Astrocyte (in vitro differentiated cells and primary cell): ENCODE measurements around the gene RALGPS1. TPM values are rescaled to one million over a fixed set of nuclear protein-coding genes. Genes with fewer than 3 reads are reported as not detected.

Source experiments
- DNase-seq: peaks from one replicate; pipeline ENCODE4 v3.0.0-alpha.2; 2010; ENCODE audit warnings: low read depth
- FAIRE-seq: peaks from 2 replicates; lab custom pipeline; 2011; peaks lifted over from hg19 to GRCh38; lab: Jason Lieb, UNC
- H2AFZ ChIP-seq: 2 replicates; pipeline ENCODE4 v1.6.0; 2012; ENCODE audit warnings: low read depth, low read length, inconsistent platforms
- H3K27ac ChIP-seq: 2 replicates; pipeline ENCODE4 v1.5.1; 2011; ENCODE audit warnings: low read depth, low read length, inconsistent platforms
- H3K27me3 ChIP-seq: 2 replicates; pipeline ENCODE4 v1.6.0; 2011; ENCODE audit warnings: low read length, inconsistent platforms; ENCODE audit not compliant: insufficient read depth
- H3K36me3 ChIP-seq: 2 replicates; pipeline ENCODE4 v1.5.1; 2011; ENCODE audit warnings: low read length, inconsistent platforms; ENCODE audit not compliant: insufficient read depth
- H3K4me1 ChIP-seq: 2 replicates; pipeline ENCODE4 v1.5.1; 2011; ENCODE audit warnings: low read length, inconsistent platforms; ENCODE audit not compliant: insufficient read depth
- H3K4me2 ChIP-seq: 2 replicates; pipeline ENCODE4 v1.6.0; 2012; ENCODE audit warnings: low read length, inconsistent platforms
- H3K4me3 ChIP-seq: 2 replicates; pipeline ENCODE4 v1.5.1; 2011; ENCODE audit warnings: low read depth, mild to moderate bottlenecking, low read length, inconsistent platforms; ENCODE audit not compliant: insufficient read depth
- H3K79me2 ChIP-seq: 2 replicates; pipeline ENCODE4 v1.6.0; 2012; ENCODE audit warnings: mild to moderate bottlenecking, low read length, inconsistent platforms; ENCODE audit not compliant: insufficient read depth
- H3K9ac ChIP-seq: 2 replicates; pipeline ENCODE4 v1.6.0; 2012; ENCODE audit warnings: mild to moderate bottlenecking, low read length, inconsistent platforms
- H3K9me3 ChIP-seq: 2 replicates; pipeline ENCODE4 v1.5.1; 2012; ENCODE audit warnings: low read depth, mild to moderate bottlenecking, low read length, inconsistent platforms; ENCODE audit not compliant: insufficient read depth
- H4K20me1 ChIP-seq: 2 replicates; pipeline ENCODE4 v1.6.0; 2012; ENCODE audit warnings: low read length, inconsistent platforms; ENCODE audit not compliant: insufficient read depth
- H3K27ac Mint-ChIP-seq: one replicate; pipeline ENCODE4 v1.8.0; 2021; ENCODE audit warnings: mild to moderate bottlenecking, mixed read lengths; ENCODE audit not compliant: unreplicated experiment
- H3K27me3 Mint-ChIP-seq: one replicate; pipeline ENCODE4 v1.8.0; 2021; ENCODE audit warnings: low read depth, mixed read lengths; ENCODE audit not compliant: unreplicated experiment
- H3K36me3 Mint-ChIP-seq: one replicate; pipeline ENCODE4 v1.8.0; 2021; ENCODE audit warnings: low read depth, mixed read lengths; ENCODE audit not compliant: unreplicated experiment
- H3K4me1 Mint-ChIP-seq: one replicate; pipeline ENCODE4 v1.8.0; 2021; ENCODE audit warnings: low read depth, mixed read lengths; ENCODE audit not compliant: unreplicated experiment
- H3K4me3 Mint-ChIP-seq: one replicate; pipeline ENCODE4 v1.8.0; 2021; ENCODE audit warnings: mild to moderate bottlenecking, moderate library complexity, mixed read lengths; ENCODE audit not compliant: unreplicated experiment
- H3K9me3 Mint-ChIP-seq: one replicate; pipeline ENCODE4 v1.8.0; 2021; ENCODE audit warnings: mild to moderate bottlenecking, mixed read lengths; ENCODE audit not compliant: unreplicated experiment
- EZH2 ChIP-seq: IDR thresholded peaks from 2 replicates; pipeline ENCODE4 v1.6.1; 2012; ENCODE audit warnings: mild to moderate bottlenecking, low read length, inconsistent platforms; ENCODE audit not compliant: insufficient read depth
- total RNA-seq: library from RNA; stranded (reverse); gene quantifications from 2 replicates; pipeline ENCODE4 v1.2.1, GENCODE V29; 2021
- TF ChIP-seq, protein P1 (sequence below): IDR thresholded peaks from 2 replicates; pipeline ENCODE4 v1.5.1; 2011; ENCODE audit warnings: low read depth, mild to moderate bottlenecking, inconsistent platforms, low read length, moderate library complexity; ENCODE audit not compliant: insufficient read depth

RALGPS1 gene
- total RNA-seq, 1 donor from 2014 or later: 2.8 TPM

- no peak overlapping the region for H2AFZ ChIP-seq
- no peaks in the 10 kb centered on the region for H3K9me3 ChIP-seq
- no peak for TF ChIP-seq EZH2
- TF ChIP-seq, protein P1, sequence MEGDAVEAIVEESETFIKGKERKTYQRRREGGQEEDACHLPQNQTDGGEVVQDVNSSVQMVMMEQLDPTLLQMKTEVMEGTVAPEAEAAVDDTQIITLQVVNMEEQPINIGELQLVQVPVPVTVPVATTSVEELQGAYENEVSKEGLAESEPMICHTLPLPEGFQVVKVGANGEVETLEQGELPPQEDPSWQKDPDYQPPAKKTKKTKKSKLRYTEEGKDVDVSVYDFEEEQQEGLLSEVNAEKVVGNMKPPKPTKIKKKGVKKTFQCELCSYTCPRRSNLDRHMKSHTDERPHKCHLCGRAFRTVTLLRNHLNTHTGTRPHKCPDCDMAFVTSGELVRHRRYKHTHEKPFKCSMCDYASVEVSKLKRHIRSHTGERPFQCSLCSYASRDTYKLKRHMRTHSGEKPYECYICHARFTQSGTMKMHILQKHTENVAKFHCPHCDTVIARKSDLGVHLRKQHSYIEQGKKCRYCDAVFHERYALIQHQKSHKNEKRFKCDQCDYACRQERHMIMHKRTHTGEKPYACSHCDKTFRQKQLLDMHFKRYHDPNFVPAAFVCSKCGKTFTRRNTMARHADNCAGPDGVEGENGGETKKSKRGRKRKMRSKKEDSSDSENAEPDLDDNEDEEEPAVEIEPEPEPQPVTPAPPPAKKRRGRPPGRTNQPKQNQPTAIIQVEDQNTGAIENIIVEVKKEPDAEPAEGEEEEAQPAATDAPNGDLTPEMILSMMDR: no peak
- H3K79me2 ChIP-seq: no peaks in the 10 kb centered on the region
- Mint-ChIP-seq H3K9me3 (no peaks in the 10 kb centered on the region), H3K4me3 (no peak overlapping the region), H3K36me3 (no peaks in the 10 kb centered on the region), H3K4me1 (peaks cover 2% of the 10 kb centered on the region), H3K27me3 (peaks cover 43% of the 10 kb centered on the region), H3K27ac (no peak overlapping the region)
- H3K4me1 ChIP-seq: no peaks in the 10 kb centered on the region
- FAIRE-seq (no peak), DNase-seq (no peak)
- peaks cover 5% of the 10 kb centered on the region for H3K27me3 ChIP-seq
- no peak overlapping the region for H3K4me2 ChIP-seq
- no peak overlapping the region for H3K4me3 ChIP-seq
- H3K9ac ChIP-seq: no peak overlapping the region
- no peaks in the 10 kb centered on the region for H3K36me3 ChIP-seq
- no peak overlapping the region for H3K27ac ChIP-seq
- no peaks in the 10 kb centered on the region for H4K20me1 ChIP-seq
Observed at GRCh38 chr9:127202461-127203169, 288.0 kb downstream of the RALGPS1 start.

DNA sequence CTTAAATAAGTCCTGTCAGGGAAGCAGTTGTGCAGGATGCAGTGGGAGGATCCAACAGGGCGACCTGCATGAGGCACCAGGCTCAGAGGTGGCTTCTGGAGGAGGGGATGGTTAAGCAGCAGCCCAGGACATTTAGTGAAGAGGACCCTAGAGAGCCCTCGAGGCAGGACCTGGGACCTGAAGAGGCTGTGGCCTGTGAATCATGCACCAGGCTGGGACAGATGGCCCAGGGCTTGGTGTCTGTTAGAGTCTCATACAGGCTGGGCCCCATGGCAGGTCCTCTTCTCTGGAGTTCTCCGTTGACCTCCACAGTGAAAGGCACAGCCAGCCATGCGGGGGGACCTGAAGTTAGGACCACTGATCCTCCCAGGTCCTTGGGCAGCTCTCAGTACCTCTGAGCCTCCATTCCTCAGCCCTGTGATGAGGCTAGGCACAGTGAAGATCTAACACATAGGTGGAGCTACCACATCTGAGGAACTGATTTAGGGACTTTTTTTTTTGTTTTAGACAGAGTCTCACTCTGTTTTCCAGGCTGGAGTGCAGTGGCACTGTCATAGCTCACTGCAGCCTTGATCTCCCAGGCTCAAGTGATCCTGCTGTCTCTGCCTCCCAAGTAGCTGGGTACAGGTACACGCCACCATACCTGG is 289.2 kb downstream of the RALGPS1 start:
- no peak overlapping the region for H3K4me3 ChIP-seq
- FAIRE-seq (no peak), DNase-seq (no peak)
- Mint-ChIP-seq H3K4me1 (peaks cover under 1% of the 10 kb centered on the region), H3K27me3 (peaks cover 36% of the 10 kb centered on the region), H3K4me3 (no peak overlapping the region), H3K36me3 (no peaks in the 10 kb centered on the region), H3K27ac (no peak overlapping the region), H3K9me3 (no peaks in the 10 kb centered on the region)
- H3K9me3 ChIP-seq: no peaks in the 10 kb centered on the region
- no peaks in the 10 kb centered on the region for H3K79me2 ChIP-seq
- no peaks in the 10 kb centered on the region for H3K4me1 ChIP-seq
- no peak overlapping the region for H2AFZ ChIP-seq
- H3K27me3 ChIP-seq: peaks cover 4% of the 10 kb centered on the region
- no peak overlapping the region for H3K27ac ChIP-seq
- no peaks in the 10 kb centered on the region for H4K20me1 ChIP-seq
- H3K36me3 ChIP-seq: no peaks in the 10 kb centered on the region
- TF ChIP-seq EZH2: no peak
- TF ChIP-seq, protein P1: no peak
- H3K9ac ChIP-seq: no peak overlapping the region
- H3K4me2 ChIP-seq: no peak overlapping the region
